Activated T-helper 17 cell treated with anti-CD3 and anti-CD28 coated beads, Interleukin-2, amount 50 U/mL, for 72 hours (primary cell): ENCODE measurements around the gene ARG2. TPM values are rescaled to one million over a fixed set of nuclear protein-coding genes. Genes with fewer than 3 reads are reported as not detected.

ENCODE experiments used
- ATAC-seq: fragments of 150-1000 bp; cut with Tn5 transposase; replicated peaks from 2 replicates; pipeline ENCODE4 v1.10.0; 2021; ENCODE audit warnings: mild to moderate bottlenecking, moderate library complexity
- H3K27ac Mint-ChIP-seq: one replicate; pipeline ENCODE4 v1.8.0; 2022; ENCODE audit warnings: mixed read lengths
- H3K27me3 Mint-ChIP-seq: one replicate; pipeline ENCODE4 v1.8.0; 2022; ENCODE audit warnings: mixed read lengths
- H3K36me3 Mint-ChIP-seq: one replicate; pipeline ENCODE4 v1.8.0; 2022; ENCODE audit warnings: low read depth, mild to moderate bottlenecking, mixed read lengths
- H3K4me1 Mint-ChIP-seq: one replicate; pipeline ENCODE4 v1.8.0; 2022; ENCODE audit warnings: mixed read lengths
- H3K4me3 Mint-ChIP-seq: one replicate; pipeline ENCODE4 v1.8.0; 2022; ENCODE audit warnings: mild to moderate bottlenecking, mixed read lengths
- H3K9me3 Mint-ChIP-seq: one replicate; pipeline ENCODE4 v1.8.0; 2022; ENCODE audit warnings: mixed read lengths
- total RNA-seq, 2 donors: library from RNA; stranded (reverse); gene quantifications; one replicate each; pipeline ENCODE4 v1.2.3, GENCODE V29; 2022

Gene ARG2
- total RNA-seq, result 10 to 100 TPM; 14.3 to 64.7 TPM

DNA sequence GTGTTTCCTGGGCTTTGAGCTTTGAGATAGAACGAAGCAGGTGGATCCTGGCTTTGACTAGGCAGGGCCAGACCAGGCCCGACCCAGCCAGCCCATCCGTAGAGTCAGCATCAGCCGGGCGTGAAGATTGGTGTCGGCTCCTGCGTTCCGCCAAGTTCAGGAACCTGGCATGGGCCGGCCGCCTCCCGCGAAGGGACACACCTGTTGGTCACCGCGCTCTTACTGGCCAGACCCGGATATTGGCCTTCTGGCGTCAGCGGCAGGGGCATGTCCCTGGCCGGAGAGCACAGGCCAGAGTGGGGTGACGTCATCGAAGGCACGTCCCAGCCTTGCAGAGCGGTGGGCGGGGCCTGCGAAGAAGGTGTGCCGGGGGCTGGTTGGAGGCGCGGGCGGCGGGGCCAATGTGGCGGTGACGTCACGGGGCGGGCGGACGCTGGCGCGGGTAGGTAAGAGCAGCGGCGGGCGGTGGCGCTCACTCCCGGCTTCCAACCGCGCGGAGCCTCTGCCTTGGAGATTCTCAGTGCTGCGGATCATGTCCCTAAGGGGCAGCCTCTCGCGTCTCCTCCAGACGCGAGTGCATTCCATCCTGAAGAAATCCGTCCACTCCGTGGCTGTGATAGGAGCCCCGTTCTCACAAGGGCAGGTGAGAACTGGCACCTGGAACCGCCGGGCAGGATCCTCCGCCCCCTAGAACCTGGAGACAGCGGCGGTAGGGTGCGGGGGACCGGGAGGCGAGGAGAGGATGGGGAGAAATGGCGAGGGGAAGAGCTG, at the start of gene ARG2:
TSS of gene ARG2 (plus strand) at position 475 of the 771 bp plus-strand sequence. CDS start at position 533, 58 bp downstream.
- H3K4me3 Mint-ChIP-seq, result peak within 1 kb of the TSS; percentile 90
- H3K4me1 Mint-ChIP-seq, result peaks cover 4% of the 10 kb centered on the region
- H3K27ac Mint-ChIP-seq, result peak within 1 kb of the TSS; percentile 92
- H3K9me3 Mint-ChIP-seq, result no peaks in the 10 kb centered on the region
- peaks cover 41% of the 10 kb centered on the region for H3K36me3 Mint-ChIP-seq
- peak; percentile 94 for ATAC-seq
- peaks cover 4% of the 10 kb centered on the region for H3K27me3 Mint-ChIP-seq

DNA sequence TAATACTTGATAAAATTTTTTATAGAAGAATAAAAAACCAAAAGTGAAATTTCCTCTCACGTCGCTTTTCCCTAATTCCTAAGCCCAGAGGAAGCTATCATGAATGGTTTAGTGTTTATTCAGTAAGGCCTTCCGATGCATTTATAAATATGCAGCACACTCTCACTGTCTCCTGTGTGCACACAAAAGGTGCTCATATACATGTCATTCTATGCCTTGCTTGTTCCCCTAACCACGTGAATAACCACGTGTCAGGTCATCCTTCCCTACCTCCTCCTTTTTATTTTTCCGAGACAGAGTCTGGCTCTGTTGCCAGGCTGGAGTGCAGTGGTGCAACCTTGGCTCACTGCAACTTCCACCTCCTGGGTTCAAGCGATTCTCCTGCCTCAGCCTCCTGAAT, 49.3 kb upstream of the ARG2 start:
- H3K4me3 Mint-ChIP-seq, result no peak overlapping the region
- ATAC-seq, result no peak
- no peak overlapping the region for H3K27ac Mint-ChIP-seq
- no peaks in the 10 kb centered on the region for H3K27me3 Mint-ChIP-seq
- no peaks in the 10 kb centered on the region for H3K9me3 Mint-ChIP-seq
- no peaks in the 10 kb centered on the region for H3K36me3 Mint-ChIP-seq
- H3K4me1 Mint-ChIP-seq, result no peaks in the 10 kb centered on the region

DNA sequence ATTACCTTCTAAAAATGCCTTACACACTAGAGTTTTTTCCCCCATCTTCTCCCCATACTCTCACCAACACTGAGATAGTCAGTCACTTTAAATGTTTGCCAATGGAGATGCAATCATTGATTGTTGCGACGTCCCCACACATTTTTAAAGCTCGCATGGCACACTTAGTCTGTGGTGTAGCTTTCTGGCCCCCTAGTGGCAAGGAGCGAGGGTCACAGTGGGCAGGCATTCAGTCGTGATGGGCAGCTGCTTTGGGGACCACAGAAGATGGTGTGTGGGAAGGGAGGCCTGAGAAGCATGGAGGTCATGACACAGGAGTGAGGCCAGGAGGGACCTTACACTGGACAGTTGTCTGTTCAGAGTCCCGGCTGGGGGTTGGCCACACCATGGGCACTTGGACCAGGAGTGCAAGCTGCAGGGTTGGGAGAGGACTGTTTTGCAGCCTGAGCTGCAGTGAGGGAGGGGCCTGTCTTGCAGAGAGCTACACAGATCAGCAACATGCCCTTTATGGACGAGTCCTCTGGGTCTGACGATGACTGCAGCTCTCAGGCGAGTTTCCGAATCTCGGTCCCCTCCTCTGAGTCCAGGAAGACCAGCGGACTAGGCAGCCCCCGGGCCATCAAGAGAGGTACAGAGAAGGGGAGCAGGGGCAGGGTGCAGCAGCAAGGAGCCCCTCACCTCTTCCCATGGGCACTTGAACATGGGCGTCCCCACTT, 48.3 kb upstream of the ARG2 start:
- no peaks in the 10 kb centered on the region for H3K4me1 Mint-ChIP-seq
- no peaks in the 10 kb centered on the region for H3K27me3 Mint-ChIP-seq
- H3K4me3 Mint-ChIP-seq, result no peak overlapping the region
- no peaks in the 10 kb centered on the region for H3K9me3 Mint-ChIP-seq
- no peaks in the 10 kb centered on the region for H3K36me3 Mint-ChIP-seq
- no peak overlapping the region for H3K27ac Mint-ChIP-seq
- ATAC-seq, result peak; percentile 88

DNA sequence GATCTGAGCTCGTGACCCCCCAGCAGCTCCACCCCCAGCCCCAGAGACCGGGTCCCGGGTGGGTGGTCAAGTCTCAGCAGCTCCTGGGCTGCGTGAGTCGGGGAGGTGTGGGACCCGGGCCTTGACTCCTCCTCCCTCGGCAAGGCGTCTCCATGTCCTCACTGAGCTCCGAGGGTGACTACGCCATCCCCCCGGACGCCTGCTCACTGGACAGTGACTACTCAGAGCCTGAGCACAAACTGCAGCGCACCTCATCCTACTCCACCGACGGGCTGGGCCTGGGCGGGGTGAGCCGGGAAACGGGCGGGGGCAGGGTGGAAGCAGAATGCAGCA, 47.8 kb upstream of the ARG2 start:
- Mint-ChIP-seq H3K4me3 (no peak overlapping the region), H3K36me3 (no peaks in the 10 kb centered on the region), H3K27ac (no peak overlapping the region), H3K27me3 (no peaks in the 10 kb centered on the region), H3K9me3 (no peaks in the 10 kb centered on the region), H3K4me1 (no peaks in the 10 kb centered on the region)
- no peak for ATAC-seq

DNA sequence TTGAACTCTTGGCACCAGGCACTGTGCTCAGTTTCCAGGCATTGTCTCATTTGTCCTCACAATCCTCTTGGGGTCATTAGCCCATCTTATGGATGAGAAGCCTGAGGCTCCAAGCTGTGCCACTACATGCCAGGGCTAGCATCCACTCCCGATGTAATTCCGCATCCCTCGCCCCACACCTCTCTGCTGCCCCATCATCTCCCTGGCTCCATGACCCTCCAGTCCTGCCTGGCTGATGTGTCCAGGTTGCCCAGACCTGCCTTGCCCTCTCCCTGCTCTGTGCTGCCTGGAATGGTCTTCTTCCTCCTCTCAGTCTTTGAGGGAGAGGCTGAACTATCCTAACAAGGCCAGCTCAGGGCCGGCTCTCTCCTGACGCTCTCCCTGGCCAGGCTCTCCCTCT, 47.1 kb upstream of the ARG2 start:
- no peak overlapping the region for H3K4me3 Mint-ChIP-seq

GRCh38 chr14:67573228-67574010, 46.3 kb upstream of the ARG2 start:
- Mint-ChIP-seq H3K36me3 (no peaks in the 10 kb centered on the region), H3K27me3 (no peaks in the 10 kb centered on the region), H3K4me1 (no peaks in the 10 kb centered on the region), H3K9me3 (no peaks in the 10 kb centered on the region), H3K4me3 (no peak overlapping the region), H3K27ac (peak overlapping the region; percentile 64)
- ATAC-seq, result no peak

More for the DNA sequence above, 47.1 kb upstream of the ARG2 start:
- Mint-ChIP-seq H3K36me3 (no peaks in the 10 kb centered on the region), H3K4me1 (no peaks in the 10 kb centered on the region), H3K27me3 (no peaks in the 10 kb centered on the region), H3K9me3 (no peaks in the 10 kb centered on the region), H3K27ac (peak overlapping the region; percentile 64)
- ATAC-seq, result no peak

DNA sequence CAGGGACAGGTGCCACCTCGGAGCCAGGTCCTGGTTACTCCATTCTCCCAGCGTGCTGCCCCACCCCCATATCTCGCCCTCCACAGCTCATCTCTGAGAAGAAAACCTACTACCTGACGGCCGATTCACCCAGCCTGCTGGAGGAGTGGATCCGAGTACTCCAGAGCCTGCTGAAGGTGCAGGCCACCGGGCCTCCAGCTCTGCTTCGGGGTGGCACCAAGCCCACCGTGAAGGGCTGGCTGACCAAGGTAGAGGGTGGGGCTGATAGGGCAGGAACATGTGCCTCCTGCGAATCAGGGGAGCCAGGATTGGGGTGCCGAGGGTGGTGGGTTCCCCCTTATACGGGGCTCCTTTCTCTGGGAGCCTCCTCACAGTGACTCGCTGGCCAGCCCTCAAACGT, 45.6 kb upstream of the ARG2 start:
- no peak for ATAC-seq

GRCh38 chr14:67574806-67575205, 44.9 kb upstream of the ARG2 start:
- H3K9me3 Mint-ChIP-seq, result no peaks in the 10 kb centered on the region
- H3K4me3 Mint-ChIP-seq, result no peak overlapping the region
- no peak overlapping the region for H3K27ac Mint-ChIP-seq
- no peaks in the 10 kb centered on the region for H3K36me3 Mint-ChIP-seq
- H3K4me1 Mint-ChIP-seq, result no peaks in the 10 kb centered on the region
- no peak for ATAC-seq
- H3K27me3 Mint-ChIP-seq, result no peaks in the 10 kb centered on the region

More for the DNA sequence above, 45.6 kb upstream of the ARG2 start:
- no peak overlapping the region for H3K27ac Mint-ChIP-seq
- no peaks in the 10 kb centered on the region for H3K4me1 Mint-ChIP-seq
- H3K27me3 Mint-ChIP-seq, result no peaks in the 10 kb centered on the region
- no peaks in the 10 kb centered on the region for H3K36me3 Mint-ChIP-seq
- no peaks in the 10 kb centered on the region for H3K9me3 Mint-ChIP-seq
- no peak overlapping the region for H3K4me3 Mint-ChIP-seq

- no peak overlapping the region for H3K4me3 Mint-ChIP-seq
- H3K4me1 Mint-ChIP-seq, result no peaks in the 10 kb centered on the region
- no peaks in the 10 kb centered on the region for H3K9me3 Mint-ChIP-seq
- H3K27ac Mint-ChIP-seq, result no peak overlapping the region
- no peak for ATAC-seq
- no peaks in the 10 kb centered on the region for H3K36me3 Mint-ChIP-seq
- H3K27me3 Mint-ChIP-seq, result no peaks in the 10 kb centered on the region
Observed at GRCh38 chr14:67575684-67576083, 44.0 kb upstream of the ARG2 start.

- no peaks in the 10 kb centered on the region for H3K9me3 Mint-ChIP-seq
- H3K4me3 Mint-ChIP-seq, result no peak overlapping the region
- H3K36me3 Mint-ChIP-seq, result no peaks in the 10 kb centered on the region
- no peak for ATAC-seq
- H3K4me1 Mint-ChIP-seq, result no peaks in the 10 kb centered on the region
- H3K27me3 Mint-ChIP-seq, result no peaks in the 10 kb centered on the region
- no peak overlapping the region for H3K27ac Mint-ChIP-seq
Observed at GRCh38 chr14:67576216-67576955, 43.3 kb upstream of the ARG2 start.

DNA sequence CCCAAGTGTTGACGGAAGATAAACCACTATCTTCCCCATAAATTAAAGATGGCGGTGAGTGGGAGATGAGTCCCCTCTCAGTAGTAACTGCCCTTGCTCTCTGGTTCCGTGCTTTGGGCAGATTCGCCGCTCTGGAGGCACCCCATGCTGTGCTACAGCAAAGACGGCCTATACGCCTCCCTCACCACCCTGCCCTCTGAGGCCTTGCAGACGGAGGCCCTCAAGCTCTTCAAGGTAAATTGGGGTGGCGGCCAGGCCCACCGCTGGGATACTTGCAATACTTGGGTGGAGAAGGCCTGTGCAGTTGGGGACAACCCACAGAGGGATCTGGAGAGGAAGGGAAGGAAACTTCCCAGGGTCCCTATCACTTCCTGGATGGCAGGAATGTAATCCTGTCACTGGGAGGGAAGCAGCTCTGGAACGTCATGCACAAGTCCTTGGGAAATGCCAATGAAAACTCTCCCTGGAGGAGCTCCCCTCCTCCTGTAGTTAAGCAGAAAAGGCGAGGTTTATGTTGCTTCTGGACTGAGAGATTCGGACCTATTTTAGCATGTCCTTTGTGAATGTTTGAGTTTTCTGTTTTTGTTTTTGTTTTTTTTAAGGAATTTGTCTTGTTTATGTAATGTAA, 42.4 kb upstream of the ARG2 start:
- Mint-ChIP-seq H3K36me3 (no peaks in the 10 kb centered on the region), H3K27me3 (no peaks in the 10 kb centered on the region), H3K9me3 (no peaks in the 10 kb centered on the region), H3K4me1 (no peaks in the 10 kb centered on the region), H3K4me3 (no peak overlapping the region), H3K27ac (no peak overlapping the region)
- no peak for ATAC-seq

DNA sequence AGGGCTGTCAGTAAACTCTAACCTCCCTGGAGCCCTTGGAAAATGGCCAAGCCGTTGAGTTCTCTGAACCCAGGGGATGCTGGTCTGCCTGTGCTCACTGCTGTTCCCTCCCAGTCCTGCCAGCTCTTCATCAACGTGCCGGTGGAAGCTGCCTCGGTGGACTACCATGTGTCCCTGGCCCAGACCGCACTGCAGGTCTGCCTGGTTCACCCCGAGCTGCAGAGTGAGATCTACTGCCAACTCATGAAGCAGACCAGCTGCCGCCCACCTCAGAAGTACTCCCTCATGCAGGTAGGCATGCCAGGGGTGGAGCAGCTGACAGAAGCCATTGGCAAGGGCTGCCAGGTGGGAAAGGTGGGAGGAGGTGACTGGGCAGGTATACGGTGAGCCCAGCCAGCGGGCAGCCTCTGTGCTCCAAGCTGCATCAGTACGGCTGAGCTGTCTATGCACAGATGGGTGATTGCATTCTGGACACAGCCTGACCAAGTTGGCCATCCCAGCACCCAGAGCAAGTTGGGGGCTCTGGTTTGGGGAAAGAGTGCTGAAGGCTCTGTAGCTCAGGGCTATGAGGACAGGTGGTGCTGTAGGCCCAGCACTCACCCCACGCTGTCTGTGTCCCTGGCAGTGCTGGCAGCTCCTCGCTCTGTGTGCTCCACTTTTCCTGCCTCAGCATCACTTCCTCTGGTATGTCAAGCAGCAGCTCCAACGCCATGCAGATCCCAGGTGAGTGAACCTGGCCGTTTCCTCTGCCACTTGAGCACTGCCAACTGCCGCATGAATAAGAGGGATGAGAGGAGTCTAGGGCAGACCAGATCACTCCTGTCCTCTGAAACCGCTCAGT, 41.6 kb upstream of the ARG2 start:
- no peak for ATAC-seq
- no peaks in the 10 kb centered on the region for H3K4me1 Mint-ChIP-seq
- no peaks in the 10 kb centered on the region for H3K27me3 Mint-ChIP-seq
- H3K4me3 Mint-ChIP-seq, result no peak overlapping the region
- H3K27ac Mint-ChIP-seq, result no peak overlapping the region
- H3K36me3 Mint-ChIP-seq, result no peaks in the 10 kb centered on the region
- no peaks in the 10 kb centered on the region for H3K9me3 Mint-ChIP-seq

DNA sequence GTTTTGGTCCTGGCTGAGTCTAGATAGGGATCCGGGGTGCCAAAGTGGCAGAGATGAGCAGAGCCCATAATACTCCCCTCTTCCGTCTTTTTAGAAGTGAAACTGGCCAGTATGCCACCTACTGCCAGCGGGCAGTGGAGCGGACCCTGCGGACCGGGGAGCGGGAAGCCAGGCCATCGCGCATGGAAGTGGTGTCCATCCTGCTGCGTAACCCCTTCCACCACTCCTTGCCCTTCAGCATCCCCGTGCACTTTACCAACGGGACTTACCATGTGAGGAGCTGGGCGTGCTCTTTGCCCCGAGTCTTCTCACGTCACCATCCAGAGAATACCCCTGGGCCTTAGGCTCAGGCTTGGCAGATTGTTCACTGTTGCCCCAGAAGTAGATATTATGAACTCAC, 40.7 kb upstream of the ARG2 start:
- no peaks in the 10 kb centered on the region for H3K4me1 Mint-ChIP-seq
- H3K36me3 Mint-ChIP-seq, result no peaks in the 10 kb centered on the region
- H3K27me3 Mint-ChIP-seq, result no peaks in the 10 kb centered on the region
- no peak overlapping the region for H3K27ac Mint-ChIP-seq
- ATAC-seq, result no peak
- no peak overlapping the region for H3K4me3 Mint-ChIP-seq
- no peaks in the 10 kb centered on the region for H3K9me3 Mint-ChIP-seq
